Stimulated activated CD4-positive, alpha-beta T cell treated with anti-CD3 and anti-CD28 coated beads, Interleukin-12 subunit alpha, Interleukin-12 subunit beta, amount 100 ng/mL, for 48 hours (primary cell): ENCODE results near the gene SNRPB.
A peak's percentile ranks its signal among the peaks of the same experiment; 100 is the strongest.
"Not testable (repeated sequence)": the region's sequence is repeated elsewhere in the genome, so short reads cannot be mapped to it uniquely, and the experiment has no call there.

ENCODE experiments used
- DNase-seq, 3 donors: peaks; one replicate each; pipeline ENCODE4 v3.0.0-alpha.2; 2020; ENCODE audit warnings: low read depth in 2 of 3, low spot score in 1 of 3

The SNRPB gene

GRCh38 chr20:2470423-2471193 lies at the start of gene SNRPB:
TSS of gene SNRPB (minus strand) at chr20:2470789. CDS start at chr20:2470690, 99 bp downstream.
- peak; percentile 94 to 96 (median 94) for DNase-seq

DNA sequence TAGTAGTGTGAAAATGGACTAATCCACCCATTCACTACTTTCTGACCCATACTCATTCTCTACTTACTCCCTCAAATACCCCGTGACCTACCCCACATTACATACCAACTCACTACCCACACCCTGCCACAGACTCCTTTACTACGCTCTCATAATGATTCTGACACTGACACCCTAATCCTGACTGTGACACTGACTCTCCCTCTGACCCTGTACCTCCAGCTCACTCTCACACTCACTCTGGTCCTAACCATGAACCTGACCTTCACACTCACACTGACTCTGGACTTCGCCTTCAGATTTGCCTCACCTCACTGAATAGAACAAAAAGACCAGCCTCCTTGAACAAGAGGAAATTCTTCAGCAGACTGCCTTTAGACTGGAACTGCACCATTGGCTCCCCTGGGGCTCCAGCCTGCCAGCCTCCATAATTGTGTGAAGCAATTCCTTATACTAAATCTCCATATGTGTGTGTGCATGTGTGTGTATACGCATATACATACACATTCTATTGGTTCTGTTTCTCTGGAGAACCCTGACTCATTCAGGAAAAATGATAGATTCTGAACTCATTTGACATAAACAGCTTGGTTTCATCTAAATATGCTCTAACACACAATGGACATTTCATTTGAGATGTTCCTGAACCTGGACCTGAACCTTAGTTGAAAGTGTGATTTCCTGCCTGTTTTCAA lies 48.7 kb upstream of the SNRPB start:
- no peak for DNase-seq

DNA sequence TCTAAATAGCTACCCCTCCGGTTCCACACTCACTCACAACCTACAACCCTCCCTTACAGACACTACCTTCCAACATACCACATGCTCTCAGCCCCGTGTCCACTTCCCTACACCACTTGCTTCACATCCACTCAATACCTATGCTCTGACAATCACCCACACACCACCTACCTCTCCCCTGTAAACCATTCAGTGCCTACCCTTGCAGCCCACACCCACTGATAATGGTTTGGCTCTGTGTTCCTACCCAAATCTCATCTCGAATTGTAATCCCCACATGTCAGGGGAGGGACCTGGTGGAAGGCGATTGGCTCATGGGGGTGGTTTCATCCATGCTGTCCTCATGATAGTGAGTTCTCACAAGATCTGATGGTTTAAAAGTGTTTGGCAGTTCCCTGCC lies 48.0 kb upstream of the SNRPB start:
- DNase-seq: no peak

DNA sequence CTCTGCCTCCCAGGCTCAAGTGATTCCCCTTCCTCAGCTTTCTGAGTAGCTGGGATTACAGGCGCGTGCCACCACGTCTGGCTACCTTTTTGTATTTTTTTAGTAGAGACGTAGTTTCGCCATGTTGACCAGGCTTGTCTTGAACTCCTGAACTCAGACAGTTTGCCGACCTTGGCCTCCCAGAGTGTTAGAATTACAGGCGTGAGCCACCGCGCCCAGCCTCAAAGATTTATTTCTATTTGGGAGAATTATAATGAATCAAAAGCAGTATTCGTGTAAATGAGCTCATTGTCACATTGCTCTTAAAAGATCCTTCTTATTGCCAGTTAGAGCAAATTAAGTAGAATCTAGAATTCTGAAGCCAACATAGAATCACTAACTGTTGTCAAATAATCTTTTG lies 47.5 kb upstream of the SNRPB start:
- no peak for DNase-seq

DNA sequence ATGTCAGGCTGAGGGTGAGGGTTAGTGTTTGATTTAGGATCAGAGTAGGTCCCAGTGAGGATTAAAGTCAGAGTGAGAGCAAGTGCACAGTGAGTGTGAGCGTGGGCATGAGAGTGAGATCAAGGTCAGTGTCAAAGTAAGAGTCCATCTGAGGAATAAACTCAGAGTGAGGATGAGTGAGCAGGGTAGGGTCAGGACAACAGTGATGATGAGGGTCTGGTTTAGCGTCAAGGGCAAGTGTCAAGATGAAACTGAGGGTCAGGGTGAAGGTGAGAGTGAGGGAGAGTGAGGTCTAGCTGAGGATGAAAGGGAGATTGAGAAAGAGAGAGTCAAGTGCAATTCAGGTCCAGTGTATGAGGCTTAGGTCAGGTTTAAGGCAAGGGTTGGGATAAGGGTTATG lies 45.8 kb upstream of the SNRPB start:
- no peak for DNase-seq

- DNase-seq: no peak
These were observed 44.6 kb upstream of the SNRPB start for GRCh38 chr20:2515203-2515602.

DNA sequence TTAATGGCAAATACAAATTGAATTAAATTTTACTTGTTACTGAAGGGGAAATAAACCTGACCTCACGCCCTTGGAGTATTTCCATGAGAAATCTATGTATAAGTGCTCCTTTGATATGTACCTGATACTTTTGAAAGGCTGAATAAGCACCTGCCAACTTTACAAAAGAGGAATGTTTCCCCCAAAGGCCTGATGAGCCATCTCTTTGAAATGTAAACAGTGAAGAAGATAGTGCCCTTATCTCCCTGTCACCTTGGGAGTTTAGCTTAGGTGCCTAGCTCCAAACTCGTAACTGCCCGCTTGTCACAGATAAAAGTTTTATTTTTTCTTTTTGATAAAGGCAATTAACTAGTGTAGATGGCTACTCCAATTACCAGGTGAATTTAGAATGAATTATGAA lies 39.2 kb upstream of the SNRPB start:
- no peak for DNase-seq

GRCh38 chr20:2509468-2509781 lies 38.8 kb upstream of the SNRPB start:
- DNase-seq: no peak

GRCh38 chr20:2508631-2509467 lies 38.3 kb upstream of the SNRPB start, which contains the start of gene ZNF343:
TSS of gene ZNF343 (minus strand) at chr20:2508915. CDS start at chr20:2493895, 15,020 bp downstream.
- peak; percentile 51 to 68 (median 66) for DNase-seq

GRCh38 chr20:2507875-2508630 lies 37.5 kb upstream of the SNRPB start:
- no peak for DNase-seq

DNA sequence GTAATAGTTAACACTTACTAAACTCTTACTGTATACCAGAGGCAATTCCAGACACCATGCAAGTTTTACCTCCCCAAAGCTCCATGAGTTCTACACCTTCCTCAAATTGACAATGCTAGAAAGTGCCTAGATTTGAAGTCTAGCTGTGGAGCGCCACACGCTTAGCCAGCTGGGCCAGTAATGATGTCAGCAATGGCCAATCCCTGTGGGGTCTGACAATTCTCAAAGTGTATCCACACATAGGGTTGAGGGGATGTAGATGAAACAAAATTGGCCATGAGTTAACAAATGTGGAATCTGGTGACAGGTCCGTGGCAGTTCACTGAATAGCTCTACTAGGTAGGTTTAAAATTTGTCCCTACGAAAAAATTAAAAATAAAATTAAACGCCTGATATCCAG lies 36.9 kb upstream of the SNRPB start:
- DNase-seq: no peak

DNA sequence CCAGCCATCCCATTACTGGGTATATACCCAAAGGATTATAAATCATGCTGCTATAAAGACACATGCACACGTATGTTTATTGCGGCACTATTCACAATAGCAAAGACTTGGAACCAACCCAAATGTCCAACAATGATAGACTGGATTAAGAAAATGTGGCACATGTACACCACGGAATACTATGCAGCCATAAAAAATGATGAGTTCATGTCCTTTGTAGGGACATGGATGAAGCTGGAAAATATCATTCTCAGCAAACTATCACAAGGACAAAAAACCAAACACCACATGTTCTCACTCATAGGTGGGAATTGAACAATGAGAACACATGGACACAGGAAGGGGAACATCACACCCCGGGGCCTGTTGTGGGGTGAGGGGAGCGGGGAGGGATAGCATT lies 35.8 kb upstream of the SNRPB start:
- not testable (repeated sequence) for DNase-seq

GRCh38 chr20:2504803-2505202 lies 34.2 kb upstream of the SNRPB start:
- DNase-seq: not testable (repeated sequence)

GRCh38 chr20:2502808-2503384 lies 32.3 kb upstream of the SNRPB start:
- DNase-seq: not testable (repeated sequence)

DNA sequence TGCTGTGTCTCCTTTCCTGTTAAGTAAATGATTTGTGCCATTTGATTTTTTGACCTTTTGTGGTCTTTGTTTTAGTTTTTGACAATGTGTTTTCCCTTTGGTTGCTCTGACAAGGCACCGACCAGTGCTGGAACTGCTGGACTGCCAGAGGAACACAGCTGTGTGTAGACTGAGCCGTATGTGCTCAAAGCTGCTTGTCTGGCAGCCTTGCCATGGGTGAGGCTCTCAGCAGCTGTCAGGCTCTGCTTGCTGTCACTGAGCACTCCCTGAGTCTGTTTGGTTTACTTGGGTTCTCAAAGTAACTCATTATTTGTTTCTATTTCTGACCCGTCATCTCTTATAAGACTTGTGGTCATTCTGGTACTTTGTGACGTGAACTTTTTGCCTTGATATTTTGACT lies 15.1 kb upstream of the SNRPB start:
- no peak for DNase-seq

DNA sequence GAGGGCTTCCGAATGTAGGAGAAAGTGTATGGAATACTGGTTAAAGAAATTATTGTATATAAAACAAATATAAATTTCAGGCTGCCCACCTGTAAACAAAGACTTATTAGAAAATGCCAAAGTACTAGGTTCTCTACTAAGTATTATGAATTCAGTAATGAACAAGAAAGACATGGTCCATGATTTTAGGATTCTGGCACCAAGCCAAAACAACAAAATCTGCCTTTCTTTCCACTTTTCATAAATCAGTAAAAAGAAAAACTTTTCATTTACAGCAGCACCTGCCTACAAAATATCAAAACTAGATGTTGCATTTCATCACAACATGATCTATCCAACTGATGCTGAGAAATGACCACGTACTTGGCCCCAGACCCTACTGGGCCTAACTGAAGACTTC lies 14.5 kb upstream of the SNRPB start:
- DNase-seq: no peak

DNA sequence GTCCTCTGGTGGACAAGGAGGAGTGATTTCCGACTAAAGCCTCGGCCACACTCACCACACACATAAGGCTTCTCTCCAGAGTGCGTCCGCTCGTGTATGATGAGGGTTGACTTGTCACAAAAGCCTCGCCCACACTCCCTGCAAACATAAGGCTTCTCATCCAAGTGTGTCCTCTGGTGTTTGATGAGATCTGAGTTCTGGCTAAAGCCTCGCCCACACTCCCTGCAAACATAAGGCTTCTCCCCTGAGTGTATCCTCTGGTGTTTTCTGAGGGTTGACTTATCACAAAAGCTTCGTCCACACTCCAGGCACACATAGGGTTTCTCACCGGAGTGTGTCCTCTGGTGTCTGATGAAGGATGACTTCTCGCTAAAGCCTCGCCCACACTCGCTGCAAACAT lies 12.9 kb upstream of the SNRPB start:
- no peak for DNase-seq

- no peak for DNase-seq
These were observed 9.8 kb upstream of the SNRPB start for GRCh38 chr20:2480381-2480780.

- DNase-seq: no peak
These were observed 6.4 kb upstream of the SNRPB start for GRCh38 chr20:2476742-2477615.
